A172 (cell line): ENCODE data around the gene RXFP3. TPM values are rescaled to one million over a fixed set of nuclear protein-coding genes. Genes with fewer than 3 reads are reported as not detected.
"Not testable (repeated sequence)": the region's sequence is repeated elsewhere in the genome, so short reads cannot be mapped to it uniquely, and the experiment has no call there.

Experiments used
- DNase-seq: peaks from one replicate; pipeline ENCODE4 v3.0.0-alpha.2; 2015; ENCODE audit warnings: low spot score
- total RNA-seq: library from RNA; depleted of rRNA; stranded (reverse); fragments of >200 nt; shearing (Covaris generic); gene quantifications from 2 replicates; pipeline ENCODE4 v1.2.3, GENCODE V29; 2014

The RXFP3 gene
- total RNA-seq, 1 experiment from 2014 or later = not detected

GRCh38 chr5:33934176-33934575 is 2.0 kb upstream of the RXFP3 start:
- DNase-seq = peak; percentile 65

DNA sequence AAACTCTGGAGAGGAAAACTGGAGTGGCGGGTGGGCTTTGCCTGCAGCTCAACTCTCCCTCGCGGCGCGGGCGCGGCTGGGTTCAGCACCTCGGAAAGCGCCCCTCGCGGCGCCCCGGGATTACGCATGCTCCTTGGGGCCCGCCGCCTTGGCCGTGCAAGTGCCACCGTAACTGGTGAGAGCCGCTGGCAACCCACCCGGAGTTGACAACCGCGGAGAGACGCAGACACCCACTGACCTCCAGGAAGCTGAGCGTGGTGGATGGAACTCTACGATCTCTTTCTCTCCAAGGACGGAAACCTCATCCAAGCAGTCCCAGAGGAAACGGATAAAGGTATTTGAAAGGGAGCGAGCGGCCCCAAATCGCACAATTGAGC is 194 bp upstream of the RXFP3 start:
- DNase-seq = no peak

- no peak for DNase-seq
Measured at GRCh38 chr5:33937017-33937706, 976 bp downstream of the RXFP3 start.

- DNase-seq = no peak
Measured at GRCh38 chr5:33937707-33938506, 1.7 kb downstream of the RXFP3 start.

GRCh38 chr5:33938507-33938796 is 2.3 kb downstream of the RXFP3 start:
- no peak for DNase-seq

- no peak for DNase-seq
Measured at GRCh38 chr5:33938881-33939280, 2.7 kb downstream of the RXFP3 start.

DNA sequence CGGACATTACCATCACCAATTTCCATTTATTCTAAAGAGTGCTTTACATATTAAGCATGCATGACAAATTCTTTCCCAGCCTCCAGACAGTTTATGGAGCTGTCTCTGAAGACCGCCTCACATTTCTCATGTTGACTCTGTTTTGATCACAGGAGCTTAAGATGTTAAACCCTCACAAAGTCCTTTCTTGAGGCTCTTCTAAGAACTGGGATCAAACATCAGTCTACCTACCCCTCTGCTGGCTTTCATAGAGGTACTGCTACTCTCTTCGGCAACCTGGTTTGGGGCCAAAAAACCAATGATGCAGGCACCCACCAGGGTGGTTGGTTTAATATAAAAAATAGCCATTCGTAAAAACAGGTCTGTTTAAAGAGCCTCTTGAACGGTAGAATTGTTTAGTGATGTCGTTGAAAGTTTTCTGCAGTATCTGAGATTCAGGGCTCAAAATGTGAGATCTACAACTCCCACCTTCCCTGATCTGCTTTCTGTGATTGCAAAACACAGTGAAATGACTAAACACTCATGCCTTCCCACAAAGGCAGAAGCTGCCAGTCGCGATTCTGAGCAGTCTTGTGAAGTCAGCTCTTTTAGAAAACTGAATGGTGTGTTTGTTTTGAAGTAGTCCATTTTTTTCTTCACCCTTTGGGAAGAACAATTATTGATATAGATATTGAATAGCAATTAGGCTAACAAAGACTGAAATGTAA is 3.5 kb downstream of the RXFP3 start:
- no peak for DNase-seq

GRCh38 chr5:33941090-33941489 is 4.9 kb downstream of the RXFP3 start:
- no peak for DNase-seq

DNA sequence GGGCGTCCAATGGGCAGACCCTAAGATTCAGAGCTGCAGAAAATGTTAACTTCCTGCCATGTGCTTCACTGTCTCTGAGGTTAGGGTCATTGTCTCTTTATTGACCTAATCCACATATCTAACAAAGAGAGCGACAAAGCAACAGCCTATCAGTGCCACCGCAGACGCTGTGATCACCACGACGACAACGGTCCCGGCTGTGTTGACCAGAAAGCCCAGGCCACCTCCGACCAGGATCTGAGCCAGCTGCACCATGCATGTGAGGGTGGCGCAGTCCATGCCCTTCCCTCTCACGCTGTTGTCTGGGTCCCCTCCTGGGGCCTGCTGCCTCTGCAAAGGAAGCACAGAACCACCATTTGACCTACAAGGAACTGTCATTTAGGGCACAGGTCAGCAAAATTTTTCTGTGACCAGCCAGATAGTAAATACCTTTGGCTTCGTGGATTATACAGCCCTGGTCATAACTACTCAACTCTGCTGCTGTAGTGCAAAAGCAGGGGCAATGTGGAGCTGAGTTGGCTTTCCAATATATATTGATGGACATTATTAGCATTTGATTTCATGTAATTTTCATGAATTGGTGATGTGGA is 8.5 kb downstream of the RXFP3 start:
- no peak for DNase-seq

DNA sequence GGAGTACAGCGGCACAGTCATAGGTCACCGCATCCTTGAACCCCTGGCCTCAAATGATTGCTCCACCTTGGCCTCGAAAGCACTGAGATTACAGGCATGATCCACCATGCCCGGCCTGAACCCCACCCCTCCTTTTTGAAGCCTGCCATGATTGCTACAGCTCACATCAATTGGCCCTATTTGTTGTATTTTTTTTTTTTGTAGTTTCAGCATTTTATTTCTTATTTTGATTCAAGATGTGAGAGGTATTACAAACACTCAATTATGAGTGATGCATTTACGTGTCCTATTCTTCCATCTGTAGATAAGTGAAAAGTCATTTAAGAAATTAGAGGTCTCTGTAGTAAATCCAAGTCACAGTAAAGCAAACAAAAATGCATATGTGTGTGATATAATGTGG is 16.0 kb downstream of the RXFP3 start:
- not testable (repeated sequence) for DNase-seq

DNA sequence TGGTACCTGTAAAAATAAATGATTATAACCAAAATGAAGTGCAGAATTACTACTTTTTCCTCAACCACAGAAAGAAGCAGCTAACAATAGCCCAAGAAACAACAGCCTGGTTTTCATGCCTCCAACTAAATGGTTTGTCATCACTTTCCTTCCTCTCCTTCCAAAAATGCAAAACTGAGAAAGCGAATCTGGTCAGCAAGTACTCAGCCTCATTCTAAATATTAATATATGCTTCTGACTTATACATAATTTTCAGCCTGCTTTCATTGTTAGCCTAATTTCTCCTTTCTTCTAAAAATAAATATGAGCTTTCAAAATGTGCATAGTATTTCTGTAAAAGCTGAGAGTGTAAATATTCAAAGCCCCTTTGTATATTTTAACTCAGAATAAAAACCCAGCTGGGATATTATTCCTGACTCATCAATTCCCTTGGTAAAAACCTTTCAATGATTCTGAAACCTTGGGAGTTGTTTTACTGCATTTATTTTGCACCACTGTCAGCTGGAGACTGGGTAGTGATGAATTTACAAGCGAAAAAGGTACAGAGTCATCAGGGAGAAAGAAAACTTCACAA is 21.5 kb downstream of the RXFP3 start:
- no peak for DNase-seq

- no peak for DNase-seq
Measured at GRCh38 chr5:33958176-33958575, 22.0 kb downstream of the RXFP3 start.

- no peak for DNase-seq
Measured at GRCh38 chr5:33964132-33964700, 28.0 kb downstream of the RXFP3 start.

GRCh38 chr5:33966805-33967204 is 30.6 kb downstream of the RXFP3 start:
- no peak for DNase-seq

- no peak for DNase-seq
Measured at GRCh38 chr5:33968211-33969005, 32.2 kb downstream of the RXFP3 start.

DNA sequence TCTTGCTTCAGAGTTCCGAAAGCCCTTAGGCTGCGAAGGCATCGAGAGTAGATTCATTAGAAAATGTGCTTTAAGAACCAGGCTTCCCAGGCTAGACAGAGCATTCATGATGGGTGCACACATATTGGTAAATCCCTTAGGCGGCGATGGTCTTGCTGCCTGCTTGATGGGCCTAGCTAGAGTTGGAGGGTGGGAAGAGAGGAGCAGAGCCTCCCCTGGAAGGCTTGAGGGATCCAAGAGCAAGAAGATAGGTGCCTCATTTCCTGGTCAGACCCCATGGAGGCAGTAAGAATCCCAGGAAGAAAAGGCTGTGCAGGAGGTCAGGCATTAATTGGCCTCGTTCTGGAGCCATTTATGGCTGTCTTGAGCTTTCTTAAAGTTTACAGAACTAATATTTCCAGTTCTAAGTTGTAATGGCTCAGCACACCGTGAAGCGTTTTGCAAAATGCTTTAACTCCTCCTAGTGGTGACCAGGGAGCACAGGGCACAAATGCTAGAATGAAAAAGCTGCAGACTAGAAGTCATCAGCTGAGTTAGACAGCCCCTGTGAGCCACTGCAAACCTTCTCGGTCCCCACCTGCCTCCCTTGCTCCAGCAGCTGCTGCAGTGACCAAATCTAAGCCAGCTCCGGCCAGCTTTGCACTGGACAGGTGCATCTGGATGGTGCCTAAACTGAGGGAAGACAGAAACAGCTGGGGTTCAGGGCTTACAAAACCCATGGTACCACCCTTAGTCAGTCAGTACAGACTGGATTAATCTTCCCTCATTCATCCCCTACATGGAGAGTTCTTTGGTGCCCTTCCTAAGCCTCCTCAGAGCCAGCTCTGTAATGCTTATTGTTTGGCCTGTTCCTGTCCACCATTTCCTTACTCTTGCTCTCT is 33.6 kb downstream of the RXFP3 start:
- peak; percentile 44 for DNase-seq

- DNase-seq = no peak
Measured at GRCh38 chr5:33973271-33973670, 37.1 kb downstream of the RXFP3 start.

DNA sequence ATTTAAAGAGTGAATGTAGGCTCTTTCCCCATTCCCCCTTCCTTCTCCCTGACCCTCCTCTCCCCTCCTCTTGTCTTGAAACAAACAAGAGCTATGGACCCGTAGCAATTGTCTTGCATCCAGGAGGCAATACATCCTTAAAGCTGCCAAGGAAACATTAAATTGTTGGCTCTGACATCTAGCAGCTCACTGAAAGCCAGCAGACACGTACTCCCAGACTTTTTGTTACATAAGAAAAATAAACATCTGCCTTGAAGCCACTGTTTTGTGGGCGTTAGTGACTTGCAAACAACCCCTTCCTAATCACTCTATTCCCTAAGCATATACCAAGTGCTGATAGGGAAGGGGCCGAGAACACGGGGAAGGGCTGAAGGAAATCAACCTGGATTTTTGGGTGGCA is 39.7 kb downstream of the RXFP3 start:
- DNase-seq = no peak

GRCh38 chr5:33976307-33976706 is 40.1 kb downstream of the RXFP3 start:
- DNase-seq = no peak

DNA sequence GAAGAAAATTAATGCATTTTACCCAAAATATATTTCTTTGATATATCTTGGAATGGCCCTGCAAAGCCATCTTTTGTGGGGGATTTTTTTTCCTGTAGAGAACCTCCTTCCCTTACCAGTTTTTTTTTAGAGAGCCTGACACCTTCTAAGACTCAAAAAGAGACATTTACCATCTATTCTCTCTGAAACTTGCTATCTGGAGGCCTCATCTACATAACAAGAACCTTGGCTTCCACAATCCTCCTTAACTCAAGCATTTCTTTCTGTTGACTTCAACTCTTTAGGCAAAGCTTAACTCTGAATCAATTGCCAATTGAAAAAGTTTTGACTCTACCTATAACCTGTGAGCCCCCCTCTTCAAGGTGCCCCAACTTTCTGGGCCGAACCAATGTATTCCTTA is 42.1 kb downstream of the RXFP3 start:
- no peak for DNase-seq
